Fibroblast of villous mesenchyme (primary cell): ENCODE results near the gene CAT. TPM values are rescaled to one million over a fixed set of nuclear protein-coding genes. Genes with fewer than 3 reads are reported as not detected.

Source experiments
- DNase-seq: peaks from one replicate; pipeline ENCODE4 v3.0.0-alpha.2; 2010; ENCODE audit warnings: low read depth
- H3K4me3 ChIP-seq: 2 replicates; pipeline ENCODE4 v1.5.1; 2011; ENCODE audit warnings: low read depth, mild to moderate bottlenecking, low read length
- CTCF ChIP-seq: IDR thresholded peaks from 2 replicates; pipeline ENCODE4 v1.5.1; 2012; ENCODE audit warnings: low read depth, mild to moderate bottlenecking, low read length; ENCODE audit not compliant: insufficient read depth
- total RNA-seq: library from RNA; depleted of rRNA; stranded (reverse); fragments of >200 nt; gene quantifications from 2 replicates; pipeline ENCODE4 v1.2.3, GENCODE V29; 2012

CAT gene
- total RNA-seq, 1 donor = 71.7 TPM

GRCh38 chr11:34492806-34493414 is 54.2 kb downstream of the CAT start:
- no peak overlapping the region for H3K4me3 ChIP-seq
- TF ChIP-seq CTCF = peak; percentile 63
- peak; percentile 66 for DNase-seq

DNA sequence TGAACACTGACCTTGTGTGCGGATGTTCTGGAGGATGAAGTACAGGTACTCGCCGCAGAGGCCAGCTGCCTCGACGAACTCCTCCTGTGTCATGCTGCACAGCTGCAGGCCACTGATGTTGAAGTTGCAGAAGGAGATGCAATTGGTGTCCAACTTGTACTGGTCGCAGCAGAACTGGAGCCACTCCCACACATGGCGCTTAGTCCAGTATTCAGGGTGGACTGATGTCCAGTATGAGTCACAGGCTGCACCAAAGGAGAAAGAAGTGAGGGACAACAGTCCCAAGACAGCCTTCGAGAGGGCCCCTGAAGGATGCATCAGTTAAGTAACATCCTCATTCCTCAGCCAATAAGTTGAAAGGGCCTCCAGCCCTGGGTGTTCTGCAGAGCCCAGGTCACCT is 54.7 kb downstream of the CAT start:
- DNase-seq = no peak
- no peak for TF ChIP-seq CTCF
- H3K4me3 ChIP-seq = no peak overlapping the region

- no peak overlapping the region for H3K4me3 ChIP-seq
- DNase-seq = no peak
- no peak for TF ChIP-seq CTCF
Measured at GRCh38 chr11:34493926-34494595, 55.3 kb downstream of the CAT start.

- H3K4me3 ChIP-seq = no peak overlapping the region
- no peak for TF ChIP-seq CTCF
- no peak for DNase-seq
Measured at GRCh38 chr11:34495239-34495723, 56.5 kb downstream of the CAT start.

GRCh38 chr11:34495724-34496377 is 57.1 kb downstream of the CAT start:
- no peak for DNase-seq
- no peak for TF ChIP-seq CTCF
- H3K4me3 ChIP-seq = no peak overlapping the region

GRCh38 chr11:34499719-34500500 is 61.2 kb downstream of the CAT start:
- no peak for DNase-seq
- no peak for TF ChIP-seq CTCF
- H3K4me3 ChIP-seq = no peak overlapping the region
